HS-5 (cell line): ENCODE data around the gene KCTD19.
A peak's percentile ranks its signal among the peaks of the same experiment; 100 is the strongest.

ENCODE experiments used
- DNase-seq: peaks from one replicate; pipeline ENCODE4 v3.0.0-alpha.2; 2012; ENCODE audit warnings: low read depth

KCTD19 gene

DNA sequence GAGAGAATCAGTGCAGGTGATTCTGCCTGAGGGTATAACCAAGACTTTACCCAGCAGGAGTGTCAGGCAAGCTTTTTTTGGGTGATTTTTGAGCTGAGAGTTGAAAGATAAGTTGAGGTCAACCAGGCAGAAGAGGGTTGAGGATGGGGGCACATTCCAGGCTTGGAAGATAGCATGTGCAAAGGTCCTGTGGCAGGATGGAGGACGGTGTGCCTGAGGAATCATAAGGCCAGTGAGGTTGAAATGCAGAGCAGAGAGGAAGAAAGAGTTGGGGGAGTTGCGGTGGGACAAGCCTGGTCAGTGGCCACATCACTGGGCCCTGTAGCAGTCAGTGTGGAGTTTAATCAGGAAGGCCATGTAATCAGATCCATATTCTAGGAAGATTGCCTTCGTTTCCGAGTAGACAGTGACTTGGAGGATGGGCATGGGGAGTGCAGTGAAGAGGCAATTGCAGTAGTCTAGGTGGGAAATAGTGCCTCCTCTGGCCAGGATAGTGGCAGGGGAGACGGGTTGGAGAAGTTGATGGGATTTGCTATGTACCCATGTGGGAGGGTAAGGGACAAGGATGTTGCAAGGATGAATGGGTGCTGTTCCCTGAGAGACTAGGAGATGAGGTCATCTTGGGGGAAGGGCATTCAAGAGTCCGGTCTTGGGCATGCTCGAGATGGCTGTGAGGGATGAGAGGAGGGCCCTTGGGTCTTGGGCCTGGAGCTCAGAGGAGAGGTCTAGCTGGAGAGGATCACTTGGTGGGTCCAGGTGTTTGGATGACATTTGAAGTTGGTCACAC, 43.3 kb downstream of the KCTD19 start:
- no peak for DNase-seq

GRCh38 chr16:67282447-67282805, 44.1 kb downstream of the KCTD19 start:
- no peak for DNase-seq

DNA sequence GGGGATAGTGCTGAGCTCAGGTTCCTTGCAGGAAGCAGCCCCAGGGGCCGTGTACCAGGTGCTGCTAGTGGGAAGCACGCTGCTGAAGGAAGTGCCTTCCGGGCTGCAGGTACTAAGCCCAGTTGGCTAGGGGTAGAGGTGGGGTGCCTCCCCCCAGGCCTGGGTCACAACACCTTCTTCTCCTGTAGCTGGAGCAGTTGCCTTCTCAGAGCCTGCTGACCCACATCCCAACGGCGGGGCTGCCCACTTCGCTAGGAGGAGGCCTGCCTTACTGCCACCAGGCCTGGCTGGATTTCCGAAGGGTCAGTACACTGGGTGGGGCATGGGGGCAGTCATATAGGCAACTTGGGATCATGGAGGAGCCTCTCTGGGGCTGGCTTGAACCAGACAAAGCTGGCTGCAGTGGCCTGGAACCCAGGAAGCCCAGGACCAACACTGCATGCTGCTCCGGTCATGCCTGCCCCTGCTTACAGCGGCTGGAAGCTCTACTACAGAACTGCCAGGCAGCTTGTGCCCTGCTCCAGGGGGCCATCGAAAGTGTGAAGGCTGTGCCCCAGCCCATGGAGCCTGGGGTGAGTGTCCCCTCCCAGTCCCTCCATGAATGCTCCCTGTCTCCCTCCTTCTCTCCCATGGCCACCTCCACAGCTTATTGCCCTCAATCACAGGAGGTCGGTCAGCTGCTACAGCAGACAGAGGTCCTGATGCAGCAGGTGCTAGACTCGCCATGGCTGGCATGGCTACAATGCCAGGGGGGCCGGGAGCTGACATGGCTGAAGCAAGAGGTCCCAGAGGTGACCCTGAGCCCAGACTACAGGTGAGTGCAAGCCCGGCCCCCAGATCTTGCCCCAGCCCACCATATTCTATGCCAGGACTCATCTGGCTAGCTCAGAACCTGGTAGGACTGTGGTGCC, 44.8 kb downstream of the KCTD19 start:
- DNase-seq: no peak

DNA sequence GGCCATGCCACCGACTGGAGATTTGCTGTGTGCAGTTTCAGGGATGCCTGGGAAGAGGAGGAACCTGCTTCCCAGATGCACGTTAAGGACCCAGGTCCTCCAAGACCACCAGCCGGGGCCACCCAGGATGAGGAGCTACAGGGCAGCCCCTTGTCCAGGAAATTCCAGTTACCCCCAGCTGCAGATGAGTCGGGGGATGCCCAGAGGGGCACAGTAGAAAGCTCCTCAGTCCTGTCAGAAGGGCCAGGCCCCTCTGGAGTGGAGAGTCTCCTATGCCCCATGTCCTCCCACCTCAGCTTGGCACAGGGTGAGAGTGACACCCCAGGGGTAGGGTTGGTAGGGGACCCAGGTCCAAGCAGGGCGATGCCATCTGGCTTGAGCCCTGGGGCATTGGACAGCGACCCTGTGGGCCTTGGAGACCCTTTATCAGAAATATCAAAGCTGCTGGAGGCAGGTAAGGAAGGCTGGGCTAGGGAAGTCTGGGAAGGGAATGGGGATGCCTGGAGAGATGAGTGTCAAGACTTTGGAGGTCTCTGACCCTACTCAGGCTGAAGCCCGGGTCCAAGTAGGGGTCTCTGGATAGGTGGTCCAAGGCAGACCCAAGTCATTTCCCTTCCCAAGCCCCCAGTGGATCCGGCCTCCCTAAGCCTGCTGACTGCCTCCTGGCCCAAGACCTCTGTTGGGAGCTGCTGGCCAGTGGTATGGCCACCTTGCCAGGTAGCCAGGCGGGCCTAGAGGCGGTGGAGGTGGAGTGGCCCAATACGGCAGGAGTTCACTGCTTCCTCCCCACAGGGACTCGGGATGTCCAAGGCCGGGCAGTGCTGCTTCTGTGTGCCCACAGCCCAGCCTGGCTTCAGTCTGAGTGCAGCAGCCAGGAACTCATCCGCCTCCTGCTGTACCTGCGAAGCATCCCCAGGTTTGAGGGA, 46.2 kb downstream of the KCTD19 start:
- DNase-seq: no peak

GRCh38 chr16:67279296-67280089, 47.0 kb downstream of the KCTD19 start, which contains the start of gene PLEKHG4:
Gene PLEKHG4 (plus strand): TSS chr16:67279532. CDS start chr16:67280045, 513 bp downstream.
- DNase-seq: peak; percentile 38

DNA sequence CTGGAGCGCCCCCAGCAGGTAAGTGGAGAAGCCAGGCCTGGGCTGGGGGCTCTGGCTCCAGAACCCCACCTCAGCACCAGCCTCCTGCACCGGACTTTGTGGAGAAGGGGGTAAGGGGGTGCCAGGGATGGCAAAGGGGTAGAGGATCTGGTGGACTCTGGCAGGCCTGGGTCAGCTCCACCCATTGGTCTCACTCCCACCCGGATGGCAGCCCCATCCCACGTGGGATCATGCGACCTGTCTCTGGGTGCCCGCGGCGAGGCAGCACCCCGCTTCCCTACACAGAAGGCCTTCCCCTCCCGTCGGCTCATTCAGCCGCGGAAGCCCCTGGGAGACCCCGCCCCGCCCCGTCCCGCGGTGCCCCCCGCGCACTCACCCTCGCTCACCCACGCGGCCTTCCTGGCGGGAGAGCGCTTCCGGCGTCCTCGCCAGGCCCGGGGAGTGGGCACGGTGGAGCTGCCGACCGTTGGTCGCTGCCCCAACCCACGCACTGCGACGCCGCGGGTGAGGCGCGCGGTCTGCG, 47.7 kb downstream of the KCTD19 start:
- DNase-seq: no peak

DNA sequence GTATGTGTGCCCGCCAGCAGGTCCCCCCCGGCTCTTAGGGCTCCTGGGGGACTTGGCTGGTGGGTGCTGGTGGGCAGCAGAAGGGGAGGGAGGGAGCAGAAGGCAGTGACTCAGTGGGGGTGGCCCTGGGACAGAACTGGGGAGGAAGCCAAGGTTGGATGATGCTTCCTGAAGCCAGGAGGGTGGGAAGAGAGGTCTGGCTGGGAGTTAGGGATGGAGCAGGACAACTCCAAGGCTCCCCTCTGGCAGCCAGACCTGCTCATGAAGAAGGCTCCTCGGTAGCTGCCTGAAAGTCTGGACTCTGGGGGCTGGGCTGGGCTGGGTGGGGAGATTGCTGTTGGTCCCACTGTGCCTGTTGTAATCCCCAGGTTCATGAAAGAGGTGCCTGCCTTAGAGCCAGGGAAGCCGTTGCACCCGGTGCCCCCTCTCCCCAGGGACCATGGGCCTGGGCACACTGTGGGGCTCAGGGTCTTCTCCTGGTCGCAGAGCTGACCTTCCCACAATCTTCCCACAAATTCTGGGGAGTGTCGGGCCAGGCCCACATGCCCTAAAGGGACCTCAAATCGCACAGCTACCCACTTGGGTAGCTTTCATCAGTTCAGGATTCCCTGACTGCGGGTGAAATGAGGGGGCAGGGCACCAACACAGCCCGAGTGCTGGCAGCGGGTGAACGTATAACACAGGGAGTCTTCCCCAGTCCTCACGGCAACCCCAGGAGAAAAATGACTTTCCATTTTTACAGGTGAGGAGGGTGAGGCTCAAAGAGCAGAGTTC, 48.4 kb downstream of the KCTD19 start:
- peak; percentile 64 for DNase-seq

DNA sequence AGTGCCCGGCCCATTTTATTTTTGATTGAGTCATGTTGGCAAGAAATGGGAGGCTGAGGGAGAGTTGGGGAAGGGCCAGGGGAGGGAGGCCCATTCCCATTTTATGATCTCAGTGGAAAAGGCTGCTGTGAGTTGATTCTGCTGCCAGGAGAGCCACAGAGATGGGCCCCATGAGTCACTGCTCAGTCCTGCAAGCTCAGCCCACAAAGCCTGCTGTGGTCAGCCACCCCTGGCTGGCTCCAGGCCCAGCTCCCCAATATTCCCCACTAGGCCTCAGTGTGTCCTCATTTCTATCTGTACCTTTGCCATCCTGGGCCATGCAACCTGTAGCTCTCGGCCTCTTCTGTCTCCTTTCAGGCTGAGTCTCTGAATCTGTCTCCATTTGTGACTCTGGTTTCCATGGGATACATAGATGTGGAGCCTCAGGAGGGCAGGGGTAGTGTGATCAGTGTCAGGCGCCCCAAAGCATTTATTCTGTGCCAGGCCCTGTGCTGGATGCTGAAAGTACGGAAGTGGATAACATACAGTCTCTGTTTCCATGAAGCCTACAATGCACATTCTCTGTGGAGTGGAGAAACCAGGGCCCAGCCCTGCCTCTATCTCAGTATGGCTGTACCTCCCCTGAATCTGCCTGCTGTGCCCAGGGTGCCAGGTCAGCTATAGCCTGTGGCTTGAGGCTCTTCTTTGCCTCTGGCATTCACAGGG, 49.1 kb downstream of the KCTD19 start:
- peak; percentile 97 for DNase-seq

GRCh38 chr16:67275321-67275720, 51.2 kb downstream of the KCTD19 start:
- no peak for DNase-seq

DNA sequence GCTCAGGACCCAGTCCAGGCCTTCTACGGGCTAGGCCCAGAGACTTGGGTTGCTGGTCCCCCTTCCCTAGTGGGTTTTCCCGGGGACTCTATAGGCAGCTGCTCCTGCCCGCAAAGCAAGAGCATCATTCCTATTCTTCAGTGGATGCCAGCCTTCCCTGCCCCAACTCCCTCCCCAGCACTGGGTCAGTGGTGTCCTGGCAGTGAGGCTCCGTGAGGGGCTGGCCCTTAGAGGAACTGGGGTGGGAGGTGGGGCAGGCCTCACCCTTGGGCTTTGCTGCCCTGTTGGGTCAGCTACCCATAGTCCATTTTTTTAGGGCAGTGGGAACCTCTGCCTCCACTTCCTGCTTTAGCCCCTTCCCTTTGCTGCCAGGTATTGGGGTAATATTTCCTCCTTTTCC, 55.1 kb downstream of the KCTD19 start:
- DNase-seq: no peak

GRCh38 chr16:67270931-67271338, 55.6 kb downstream of the KCTD19 start:
- no peak for DNase-seq

DNA sequence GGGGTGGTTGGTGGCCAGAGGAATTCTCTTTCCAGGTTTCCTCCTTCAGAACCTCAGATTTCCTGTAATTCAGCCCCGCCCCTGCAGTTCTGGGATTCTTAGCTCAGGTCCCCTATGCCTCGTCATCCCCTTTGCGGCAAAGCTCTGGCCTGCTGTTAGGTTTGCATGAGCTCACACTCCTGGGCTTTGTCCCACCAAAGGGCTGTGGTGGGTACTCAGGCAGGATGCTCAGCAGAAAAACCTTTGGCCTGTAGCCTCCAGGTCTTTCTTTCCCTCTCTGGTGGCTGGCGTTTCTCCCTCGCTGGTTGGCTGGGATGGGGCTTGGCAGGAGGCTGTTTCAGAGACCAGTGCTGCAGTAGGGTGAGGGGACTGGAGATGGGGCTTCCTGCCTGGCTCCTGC, 56.8 kb downstream of the KCTD19 start:
- no peak for DNase-seq

GRCh38 chr16:67268136-67268579, 58.4 kb downstream of the KCTD19 start:
- DNase-seq: peak; percentile 93

- DNase-seq: no peak
Observed at GRCh38 chr16:67265834-67266233, 60.7 kb downstream of the KCTD19 start.

GRCh38 chr16:67264866-67265265, 61.7 kb downstream of the KCTD19 start:
- no peak for DNase-seq

GRCh38 chr16:67264277-67264676, 62.3 kb downstream of the KCTD19 start:
- DNase-seq: no peak

GRCh38 chr16:67263201-67263600, 63.3 kb downstream of the KCTD19 start:
- DNase-seq: no peak

DNA sequence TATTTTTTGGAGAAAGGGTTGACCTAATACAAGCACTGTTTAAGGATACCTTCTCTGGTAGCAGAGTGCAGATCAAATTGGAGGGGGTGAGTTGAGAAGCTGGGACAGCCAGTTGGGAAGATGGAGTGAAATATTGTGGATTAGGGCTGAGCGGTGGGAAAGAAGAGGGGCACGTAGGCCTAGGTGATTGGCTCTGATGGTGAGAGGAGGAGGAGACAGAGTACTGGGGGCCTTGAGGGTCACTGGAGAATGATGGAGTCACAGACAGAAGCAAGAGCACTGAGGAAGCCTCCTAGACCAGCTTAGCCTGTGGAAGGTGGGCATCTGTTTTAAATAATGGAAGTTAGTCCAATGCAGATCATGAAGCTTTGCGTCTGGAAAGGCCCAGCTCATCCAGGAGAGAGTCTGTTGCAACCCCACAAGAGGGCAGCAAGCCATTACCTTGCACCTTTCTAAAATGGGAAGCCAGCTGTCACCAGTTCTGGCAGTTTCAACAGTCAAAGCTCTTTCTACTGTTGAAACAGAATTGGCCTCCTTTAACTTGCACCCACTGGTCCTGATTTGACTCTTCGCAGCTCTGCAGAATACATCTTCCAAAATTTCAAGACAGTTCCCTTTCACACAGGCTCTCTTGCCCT, 66.0 kb downstream of the KCTD19 start:
- DNase-seq: no peak

GRCh38 chr16:67259705-67260104, 66.8 kb downstream of the KCTD19 start:
- DNase-seq: no peak
